ENCODE data around the gene TRMT1. TPM values are rescaled to one million over a fixed set of nuclear protein-coding genes. Genes with fewer than 3 reads are reported as not detected.

Gene TRMT1
- total RNA-seq, 1 experiment from 2014 or later: 36.5 TPM

DNA sequence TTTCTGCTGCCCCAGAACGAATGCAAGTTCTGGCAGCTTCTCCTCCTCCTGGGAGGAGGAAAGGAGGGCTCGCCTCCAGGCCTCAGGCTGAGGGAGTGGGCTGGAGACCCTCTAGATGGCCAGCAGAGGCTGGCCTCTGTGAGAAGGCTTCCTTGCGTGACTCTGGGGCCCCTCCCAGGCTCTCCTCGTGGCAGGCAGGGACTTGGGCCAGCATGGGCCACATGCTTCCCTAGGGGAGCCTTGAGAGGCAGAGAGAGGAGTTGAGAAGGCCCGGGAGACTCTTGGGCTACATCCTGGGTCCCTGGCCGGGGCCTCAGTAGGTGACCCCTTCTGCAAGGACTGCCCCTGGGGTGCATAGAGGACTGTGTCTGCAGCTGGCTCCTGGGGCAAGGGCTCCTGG is 39.8 kb downstream of the TRMT1 start:
- CTCF ChIA-PET: no interaction called here
- BruUV-seq (replicated peaks): no TSS peak
- intact Hi-C loops (cut with micrococcal nuclease; ENCODE audit: unreplicated experiment): no loop called here

DNA sequence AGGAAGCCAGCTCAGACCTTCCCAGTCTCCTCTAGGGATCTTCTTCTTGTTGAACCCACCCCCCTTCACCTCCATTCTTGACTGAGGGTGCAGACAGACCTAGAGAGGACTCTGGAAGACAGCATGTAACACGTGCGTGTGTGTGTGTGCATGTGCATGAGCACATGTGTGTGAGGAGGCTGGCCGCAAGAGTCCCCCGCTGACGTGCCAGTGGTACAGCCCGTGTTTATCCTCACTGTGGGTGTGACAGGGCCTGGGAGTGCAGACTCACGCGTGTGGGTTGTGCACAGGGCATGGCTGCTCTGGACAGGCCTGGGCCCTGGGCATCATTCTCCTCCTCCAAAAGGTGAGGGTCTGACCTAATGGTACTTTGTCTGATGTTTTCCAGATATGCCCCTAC is 40.2 kb downstream of the TRMT1 start:
- TF ChIP-seq, protein P1, sequence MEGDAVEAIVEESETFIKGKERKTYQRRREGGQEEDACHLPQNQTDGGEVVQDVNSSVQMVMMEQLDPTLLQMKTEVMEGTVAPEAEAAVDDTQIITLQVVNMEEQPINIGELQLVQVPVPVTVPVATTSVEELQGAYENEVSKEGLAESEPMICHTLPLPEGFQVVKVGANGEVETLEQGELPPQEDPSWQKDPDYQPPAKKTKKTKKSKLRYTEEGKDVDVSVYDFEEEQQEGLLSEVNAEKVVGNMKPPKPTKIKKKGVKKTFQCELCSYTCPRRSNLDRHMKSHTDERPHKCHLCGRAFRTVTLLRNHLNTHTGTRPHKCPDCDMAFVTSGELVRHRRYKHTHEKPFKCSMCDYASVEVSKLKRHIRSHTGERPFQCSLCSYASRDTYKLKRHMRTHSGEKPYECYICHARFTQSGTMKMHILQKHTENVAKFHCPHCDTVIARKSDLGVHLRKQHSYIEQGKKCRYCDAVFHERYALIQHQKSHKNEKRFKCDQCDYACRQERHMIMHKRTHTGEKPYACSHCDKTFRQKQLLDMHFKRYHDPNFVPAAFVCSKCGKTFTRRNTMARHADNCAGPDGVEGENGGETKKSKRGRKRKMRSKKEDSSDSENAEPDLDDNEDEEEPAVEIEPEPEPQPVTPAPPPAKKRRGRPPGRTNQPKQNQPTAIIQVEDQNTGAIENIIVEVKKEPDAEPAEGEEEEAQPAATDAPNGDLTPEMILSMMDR (IDR thresholded peaks at IDR 0.05; ENCODE audit: unreplicated experiment): no peak
- DNase-seq: no peak
- no peak overlapping the region for H3K4me3 Mint-ChIP-seq (ENCODE audit: low read depth, unreplicated experiment)
- H3K27ac Mint-ChIP-seq (ENCODE audit: unreplicated experiment): no peak overlapping the region
- peaks cover 11% of the 10 kb centered on the region for H3K4me1 Mint-ChIP-seq (ENCODE audit: low read depth, unreplicated experiment)
- no TSS peak for BruUV-seq (replicated peaks)
- no peaks in the 10 kb centered on the region for H3K9me3 Mint-ChIP-seq (ENCODE audit: low read depth, unreplicated experiment)
- H3K36me3 Mint-ChIP-seq (ENCODE audit: insufficient read depth, unreplicated experiment): peaks cover 5% of the 10 kb centered on the region
- CTCF ChIA-PET: no interaction called here
- no peaks in the 10 kb centered on the region for H3K27me3 Mint-ChIP-seq (ENCODE audit: unreplicated experiment)
- intact Hi-C loops (cut with micrococcal nuclease; ENCODE audit: unreplicated experiment): no loop called here

More for the DNA sequence above, 39.8 kb downstream of the TRMT1 start:
- H3K27me3 Mint-ChIP-seq (ENCODE audit: unreplicated experiment): no peaks in the 10 kb centered on the region
- H3K36me3 Mint-ChIP-seq (ENCODE audit: insufficient read depth, unreplicated experiment): peaks cover 5% of the 10 kb centered on the region
- DNase-seq: no peak
- peaks cover 11% of the 10 kb centered on the region for H3K4me1 Mint-ChIP-seq (ENCODE audit: low read depth, unreplicated experiment)
- no peak overlapping the region for H3K4me3 Mint-ChIP-seq (ENCODE audit: low read depth, unreplicated experiment)
- H3K27ac Mint-ChIP-seq (ENCODE audit: unreplicated experiment): no peak overlapping the region
- H3K9me3 Mint-ChIP-seq (ENCODE audit: low read depth, unreplicated experiment): no peaks in the 10 kb centered on the region
- TF ChIP-seq, protein P1 (IDR thresholded peaks at IDR 0.05; ENCODE audit: unreplicated experiment): no peak

DNA sequence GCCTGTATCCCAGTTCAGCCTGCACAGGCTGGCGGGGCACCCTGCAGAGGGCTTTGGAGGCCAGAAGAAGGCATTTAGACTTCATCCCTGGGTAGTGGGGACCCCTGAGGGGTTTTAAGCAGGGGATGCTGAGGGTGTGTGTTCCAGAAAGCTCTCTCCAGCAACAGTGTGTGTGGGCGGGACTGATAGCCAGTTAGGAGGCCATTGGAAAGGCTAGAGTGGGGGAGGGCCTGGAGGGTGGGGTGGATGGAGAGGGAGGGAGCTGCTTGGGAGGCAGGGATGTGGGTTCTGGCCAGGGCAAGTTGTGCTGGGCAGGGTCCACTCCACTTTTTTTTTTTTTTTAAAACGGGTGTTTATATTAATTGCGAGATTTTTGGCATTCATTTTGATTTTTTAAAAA is 42.2 kb downstream of the TRMT1 start:
- H3K36me3 Mint-ChIP-seq (ENCODE audit: insufficient read depth, unreplicated experiment): peaks cover 11% of the 10 kb centered on the region
- no peak for DNase-seq
- TF ChIP-seq, protein P1 (IDR thresholded peaks at IDR 0.05; ENCODE audit: unreplicated experiment): no peak
- no peak overlapping the region for H3K27ac Mint-ChIP-seq (ENCODE audit: unreplicated experiment)
- intact Hi-C loops (cut with micrococcal nuclease; ENCODE audit: unreplicated experiment): no loop called here
- no peak overlapping the region for H3K4me3 Mint-ChIP-seq (ENCODE audit: low read depth, unreplicated experiment)
- H3K9me3 Mint-ChIP-seq (ENCODE audit: low read depth, unreplicated experiment): no peaks in the 10 kb centered on the region
- no TSS peak for BruUV-seq (replicated peaks)
- no peaks in the 10 kb centered on the region for H3K27me3 Mint-ChIP-seq (ENCODE audit: unreplicated experiment)
- H3K4me1 Mint-ChIP-seq (ENCODE audit: low read depth, unreplicated experiment): peaks cover 9% of the 10 kb centered on the region
- CTCF ChIA-PET: interaction anchor here (1.2 kb wide), 1 partner anchor 97 kb away, joined by 4 read pairs; no protein-coding TSS in a partner anchor

DNA sequence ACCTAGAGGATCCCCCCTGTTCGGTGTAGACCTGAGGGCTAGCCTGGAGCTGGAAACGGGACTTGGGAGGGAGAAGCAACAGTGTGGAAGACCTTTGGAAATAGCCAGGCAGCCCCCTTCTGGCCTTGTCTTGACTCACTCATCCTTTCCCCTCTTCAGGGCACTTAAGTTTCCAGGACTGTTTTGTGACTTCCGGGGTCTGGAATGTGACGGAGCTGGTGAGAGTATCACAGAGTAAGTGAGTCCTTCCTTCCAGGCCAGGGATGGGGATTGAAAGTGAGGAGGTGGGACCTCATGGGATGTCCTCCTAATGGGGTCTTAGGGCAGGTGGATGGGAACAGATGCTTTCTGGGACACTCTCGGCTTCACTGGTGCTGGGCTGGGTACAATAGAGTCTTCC is 43.3 kb downstream of the TRMT1 start:
- no peak overlapping the region for H3K27ac Mint-ChIP-seq (ENCODE audit: unreplicated experiment)
- CTCF ChIA-PET: interaction anchor here (1.2 kb wide), 1 partner anchor 96 kb away, joined by 4 read pairs; no protein-coding TSS in a partner anchor
- no peak for DNase-seq
- intact Hi-C loops (cut with micrococcal nuclease; ENCODE audit: unreplicated experiment): no loop called here
- H3K9me3 Mint-ChIP-seq (ENCODE audit: low read depth, unreplicated experiment): no peaks in the 10 kb centered on the region
- BruUV-seq (replicated peaks): no TSS peak
- peaks cover 11% of the 10 kb centered on the region for H3K36me3 Mint-ChIP-seq (ENCODE audit: insufficient read depth, unreplicated experiment)
- TF ChIP-seq, protein P1 (IDR thresholded peaks at IDR 0.05; ENCODE audit: unreplicated experiment): no peak
- H3K4me3 Mint-ChIP-seq (ENCODE audit: low read depth, unreplicated experiment): no peak overlapping the region
- no peaks in the 10 kb centered on the region for H3K4me1 Mint-ChIP-seq (ENCODE audit: low read depth, unreplicated experiment)
- no peaks in the 10 kb centered on the region for H3K27me3 Mint-ChIP-seq (ENCODE audit: unreplicated experiment)
